GM21576 (cell line): ENCODE measurements around the gene FBXL20.
"Not testable (repeated sequence)": the region's sequence is repeated elsewhere in the genome, so short reads cannot be mapped to it uniquely, and the experiment has no call there.

Experiments used
- ATAC-seq: cut with Tn5 transposase; IDR thresholded peaks from one replicate; pipeline ENCODE4 v1.9.1; 2021; ENCODE audit warnings: mild to moderate bottlenecking, moderate library complexity; ENCODE audit not compliant: unreplicated experiment

The FBXL20 gene

DNA sequence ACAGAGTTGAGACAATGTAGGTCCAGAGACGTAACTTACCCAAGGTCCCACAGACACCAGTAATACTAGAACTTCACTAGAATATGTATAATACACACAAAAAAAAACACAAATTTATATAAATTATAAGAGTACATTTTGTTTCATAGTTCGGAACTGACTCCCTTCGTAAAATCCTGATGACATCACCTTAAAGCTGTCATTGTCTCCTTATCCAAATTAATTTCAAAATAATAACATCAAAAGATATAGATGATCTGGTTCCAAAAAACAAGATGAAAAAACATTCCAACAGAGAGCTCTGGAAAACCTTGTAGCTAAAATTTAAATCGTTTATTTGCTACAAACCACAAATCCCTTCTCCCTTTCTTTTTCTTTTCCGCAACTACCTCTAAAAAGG is 10.0 kb downstream of the FBXL20 start:
- no peak for ATAC-seq

DNA sequence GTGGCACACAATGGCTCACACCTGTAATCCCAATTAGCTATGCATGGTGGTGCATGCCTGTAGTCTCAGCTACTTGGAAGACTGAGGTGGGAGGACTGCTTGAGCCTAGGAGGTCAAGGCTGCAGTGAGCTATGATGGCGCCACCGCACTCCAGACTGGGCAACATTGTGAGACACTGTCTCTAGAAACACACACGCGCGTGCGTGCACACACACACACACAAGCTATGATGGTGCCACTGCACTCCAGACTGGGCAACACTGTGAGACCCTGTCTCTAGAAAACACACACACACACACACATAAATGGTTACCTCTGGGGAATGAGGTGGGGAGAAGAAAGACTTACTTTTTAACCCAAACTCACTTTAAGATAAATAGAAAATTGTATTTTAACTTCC is 16.4 kb downstream of the FBXL20 start:
- ATAC-seq, result no peak

DNA sequence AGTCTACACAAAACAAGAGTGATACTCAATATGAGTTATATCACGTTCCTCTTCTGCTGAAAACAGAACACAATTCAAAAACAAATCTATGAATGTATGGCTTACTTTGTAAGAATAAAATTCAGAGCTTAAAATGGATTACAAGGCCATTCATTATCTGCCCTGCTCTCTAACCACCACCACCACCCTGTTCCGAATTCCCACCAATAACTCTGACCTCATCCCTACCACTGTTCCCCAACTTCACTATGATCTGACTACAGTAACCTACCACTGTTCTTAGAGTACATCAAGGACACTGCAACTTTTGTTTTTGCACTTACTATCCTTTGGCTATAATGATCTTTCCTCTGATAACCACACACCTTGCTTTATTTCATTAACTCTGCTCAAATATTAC is 21.3 kb downstream of the FBXL20 start:
- ATAC-seq, result no peak

DNA sequence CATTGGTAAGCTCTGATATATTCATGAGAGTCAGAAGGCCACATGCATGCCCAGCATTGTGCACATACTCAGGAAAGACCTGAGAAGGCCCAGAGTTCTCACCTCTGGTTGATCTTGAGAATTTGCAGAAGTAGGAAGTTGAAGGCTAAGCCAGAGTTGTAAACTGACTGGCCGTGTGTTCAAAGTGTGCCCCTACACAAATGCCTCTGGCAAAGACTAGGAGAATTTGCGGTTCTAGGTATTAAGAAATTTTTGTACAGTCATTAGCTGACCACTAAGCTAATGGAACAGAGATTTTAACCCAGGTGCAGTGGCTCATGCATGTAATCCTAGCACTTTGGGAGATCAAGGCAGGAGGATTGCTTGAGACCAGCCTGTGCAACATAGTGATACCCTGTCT is 25.0 kb downstream of the FBXL20 start:
- no peak for ATAC-seq

DNA sequence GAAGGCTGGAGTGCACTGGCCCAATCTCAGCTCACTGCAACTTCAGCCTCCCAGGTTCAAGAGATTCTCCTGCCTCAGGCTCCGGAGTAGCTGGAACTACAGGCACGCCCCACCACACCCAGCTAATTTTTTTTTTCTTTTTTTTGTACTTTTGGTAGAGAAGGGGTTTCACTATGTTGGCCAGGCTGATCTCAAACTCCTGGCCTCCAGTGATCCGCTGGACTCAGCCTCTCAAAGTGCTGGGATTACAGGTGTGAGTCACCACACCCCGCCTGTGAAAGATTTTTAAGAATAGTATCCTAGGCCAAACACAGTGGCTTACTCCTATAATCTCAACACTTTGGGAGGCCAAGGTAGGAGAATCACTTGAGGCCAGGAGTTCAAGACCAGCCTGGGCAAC is 33.6 kb downstream of the FBXL20 start:
- not testable (repeated sequence) for ATAC-seq

DNA sequence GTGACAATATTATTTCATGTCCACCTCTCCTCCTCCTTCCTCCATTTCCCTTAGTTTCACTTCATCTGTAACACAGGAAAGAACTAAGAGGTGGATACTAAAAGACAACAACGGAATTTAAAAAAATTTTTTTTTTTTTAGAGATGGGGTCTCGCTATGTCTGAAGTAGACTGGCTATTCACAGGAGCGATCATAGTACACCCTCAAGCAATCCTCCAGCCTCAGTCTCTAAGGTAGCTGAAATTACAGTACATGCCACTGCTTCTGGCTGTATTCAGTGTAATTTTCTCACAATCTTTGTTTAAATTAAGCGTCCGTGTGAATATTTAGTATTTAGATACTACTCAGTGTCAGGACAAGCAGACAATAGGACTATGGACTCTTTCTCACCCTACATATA is 35.6 kb downstream of the FBXL20 start:
- ATAC-seq, result no peak

DNA sequence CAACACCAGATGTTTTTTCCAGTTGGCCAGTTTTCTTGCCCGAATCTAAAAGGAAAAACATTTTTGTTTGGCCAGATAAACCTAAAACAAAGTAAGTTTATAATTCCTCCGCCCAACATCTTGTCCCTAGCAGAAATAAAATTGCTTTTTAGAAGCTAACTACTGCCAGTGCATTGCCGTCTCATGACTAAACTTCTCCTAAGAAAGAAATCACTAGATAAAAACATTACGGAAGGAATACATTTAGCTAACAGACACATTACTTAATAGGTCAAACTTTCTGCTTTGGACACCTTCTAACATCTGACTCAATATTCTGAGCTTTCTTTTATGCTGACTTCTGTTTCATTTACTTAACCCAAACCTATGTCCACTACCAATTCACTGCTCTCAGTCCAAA is 36.2 kb downstream of the FBXL20 start:
- ATAC-seq, result no peak

DNA sequence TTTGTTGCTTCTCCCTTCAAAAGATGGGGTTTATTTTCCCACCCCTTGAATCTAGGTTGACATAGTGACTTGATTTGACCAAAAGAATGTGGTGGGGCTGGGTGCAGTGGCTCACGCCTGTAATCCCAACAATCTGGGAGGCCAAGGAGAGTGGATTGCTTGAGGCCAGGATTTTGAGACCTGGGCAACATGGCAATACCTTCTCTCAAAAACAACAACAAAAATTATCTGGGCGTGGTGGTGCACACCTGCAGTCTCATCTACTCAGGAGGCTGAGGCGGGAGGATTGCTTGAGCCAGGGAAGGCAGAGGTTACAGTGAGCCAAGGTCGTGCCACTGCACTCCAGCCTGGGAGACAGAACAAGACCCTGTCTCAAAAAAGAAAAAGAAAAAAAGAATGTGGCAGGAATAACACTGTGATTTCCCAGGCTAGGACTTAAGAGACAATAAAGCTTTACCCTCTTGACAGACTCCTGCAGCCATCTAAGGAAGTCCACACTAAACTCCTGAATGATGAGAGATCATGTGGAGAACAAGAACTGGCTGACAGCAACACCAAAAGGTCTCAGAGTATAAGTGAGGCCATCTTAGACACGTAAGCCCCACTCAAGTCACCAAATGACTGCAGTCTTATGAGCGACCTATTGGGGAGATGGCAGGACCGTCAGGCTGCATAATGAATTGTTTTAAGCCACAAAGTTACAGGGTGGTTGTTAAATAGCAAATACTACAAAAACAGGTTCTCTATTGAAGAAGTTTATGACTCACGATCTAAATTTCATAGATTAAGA is 37.0 kb downstream of the FBXL20 start:
- ATAC-seq, result no peak

DNA sequence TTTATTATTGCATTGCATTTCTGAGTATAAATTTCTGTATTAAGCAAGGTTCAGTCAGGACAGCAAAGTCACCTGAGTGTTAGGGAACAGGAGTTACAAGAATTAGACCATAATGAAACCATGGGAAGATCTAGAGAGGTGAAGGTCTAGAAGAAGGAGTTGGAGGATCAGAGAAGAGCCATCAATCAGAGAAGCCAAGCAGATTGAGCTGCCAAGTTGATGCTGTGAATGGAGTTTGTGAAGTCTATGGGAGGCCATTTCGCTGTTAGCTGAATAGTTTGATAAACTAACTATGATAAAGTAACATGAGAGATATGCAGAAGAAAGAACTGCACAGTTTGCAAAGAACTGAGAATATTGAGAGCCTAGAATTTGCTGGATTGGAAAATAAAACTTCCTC is 40.4 kb downstream of the FBXL20 start:
- ATAC-seq, result no peak

DNA sequence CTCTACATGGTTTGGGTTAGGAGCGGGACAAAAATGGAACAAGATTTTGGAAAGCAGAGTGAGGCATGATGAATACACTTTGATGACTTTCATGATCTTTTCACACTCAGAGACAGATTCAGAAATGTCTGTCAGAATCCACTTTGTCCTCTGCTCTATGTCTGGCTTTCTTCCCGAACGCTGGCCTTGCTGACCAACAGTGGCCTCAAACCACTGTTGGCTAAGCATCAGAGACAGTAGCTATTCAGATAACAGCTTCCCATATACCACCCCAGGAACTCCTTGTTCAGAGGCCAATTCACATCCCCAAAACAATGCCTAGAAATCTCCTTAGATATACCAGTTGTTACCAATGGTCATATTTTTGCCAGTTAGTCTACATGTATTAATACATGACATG is 40.9 kb downstream of the FBXL20 start:
- ATAC-seq, result no peak

DNA sequence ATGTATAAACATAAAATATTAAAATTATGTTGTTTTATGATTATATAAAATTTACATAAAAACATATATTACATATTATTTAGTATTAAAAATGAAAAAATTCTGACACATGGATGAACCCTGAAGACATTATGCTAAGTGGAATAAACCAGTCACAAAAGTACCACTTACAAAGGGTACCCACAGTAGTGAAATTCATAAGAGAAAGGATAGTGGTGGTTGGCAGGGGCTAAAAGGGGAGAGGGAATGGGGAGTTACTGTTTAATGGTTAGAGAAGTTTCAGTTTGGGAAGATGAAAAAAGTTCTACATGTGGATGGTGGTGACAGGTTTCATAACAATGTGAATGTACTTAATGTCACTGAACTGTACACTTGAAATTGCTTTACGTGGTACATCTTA is 41.4 kb downstream of the FBXL20 start:
- ATAC-seq, result no peak

DNA sequence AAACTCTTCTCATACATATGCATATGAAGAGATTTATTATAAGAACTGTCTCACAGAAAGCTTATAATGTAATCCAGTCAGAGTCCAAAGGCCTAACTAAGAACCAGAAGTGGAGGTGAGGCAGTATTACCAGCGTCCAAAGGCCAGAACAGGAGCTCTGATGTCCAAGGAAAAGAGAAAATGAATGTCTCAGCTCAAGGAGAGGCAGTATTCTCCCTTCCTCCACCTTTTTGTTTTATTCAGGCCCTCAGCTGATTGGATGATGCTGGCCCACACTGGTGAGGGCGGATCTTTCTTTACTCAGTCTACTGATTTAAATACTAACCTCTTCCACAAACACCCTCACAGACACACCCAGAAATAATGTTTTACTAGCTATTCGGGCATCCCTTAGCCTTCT is 43.4 kb downstream of the FBXL20 start:
- no peak for ATAC-seq

DNA sequence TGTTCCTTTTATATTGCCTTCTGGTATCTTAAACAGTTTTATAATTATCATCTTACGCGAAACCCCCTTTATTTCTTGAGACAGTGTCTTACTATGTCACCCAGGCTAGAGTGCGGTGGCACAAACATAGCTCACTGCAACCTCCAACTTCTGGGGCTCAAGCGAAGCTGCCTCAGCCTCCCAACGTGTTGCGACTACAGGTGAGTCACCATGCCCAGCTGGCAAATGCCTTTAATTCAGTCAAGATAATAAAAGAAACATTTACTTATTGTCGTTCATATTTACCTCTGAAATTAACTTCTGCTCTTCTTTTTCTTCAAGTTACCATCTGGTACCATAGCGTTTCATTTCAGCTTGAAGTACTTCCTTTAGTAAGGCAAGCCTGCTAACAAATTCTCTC is 43.9 kb downstream of the FBXL20 start:
- ATAC-seq, result no peak

DNA sequence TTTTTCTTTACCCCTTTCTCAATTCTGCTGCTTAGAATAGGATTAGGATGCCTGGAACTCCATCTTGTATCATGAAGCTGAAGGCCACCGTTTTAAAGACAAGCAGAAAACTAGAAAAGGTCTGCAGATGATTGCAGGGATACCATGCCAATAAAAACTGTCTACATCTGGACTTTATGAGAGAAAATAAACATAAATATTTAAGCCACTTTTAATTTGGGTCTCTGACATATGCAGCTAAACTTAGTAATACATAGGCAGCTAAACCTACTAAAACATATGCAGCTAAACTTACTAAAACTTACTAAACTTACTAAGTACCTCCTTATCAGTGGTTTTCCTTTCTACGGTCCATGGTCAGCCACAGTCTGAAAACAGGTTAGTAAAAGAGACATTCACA is 48.4 kb downstream of the FBXL20 start:
- no peak for ATAC-seq

DNA sequence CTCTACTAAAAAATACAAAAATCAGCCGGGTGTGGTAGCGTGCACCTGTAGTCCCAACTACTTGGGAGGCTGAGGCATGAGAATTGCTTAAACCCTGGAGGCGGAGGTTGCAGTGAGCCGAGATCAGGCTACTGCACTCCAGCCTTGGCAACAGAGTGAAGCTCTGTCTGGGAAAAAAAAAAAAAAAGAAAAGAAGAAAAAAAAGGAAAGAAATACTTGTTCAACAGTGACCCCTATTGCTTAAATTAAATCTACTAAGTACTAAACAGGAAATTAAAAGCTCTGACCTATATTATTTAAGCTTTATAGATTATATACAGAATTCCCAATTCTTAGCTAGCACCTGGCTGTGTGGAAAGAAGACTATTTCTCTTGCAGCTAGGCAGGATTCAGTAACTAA is 48.9 kb downstream of the FBXL20 start:
- no peak for ATAC-seq

DNA sequence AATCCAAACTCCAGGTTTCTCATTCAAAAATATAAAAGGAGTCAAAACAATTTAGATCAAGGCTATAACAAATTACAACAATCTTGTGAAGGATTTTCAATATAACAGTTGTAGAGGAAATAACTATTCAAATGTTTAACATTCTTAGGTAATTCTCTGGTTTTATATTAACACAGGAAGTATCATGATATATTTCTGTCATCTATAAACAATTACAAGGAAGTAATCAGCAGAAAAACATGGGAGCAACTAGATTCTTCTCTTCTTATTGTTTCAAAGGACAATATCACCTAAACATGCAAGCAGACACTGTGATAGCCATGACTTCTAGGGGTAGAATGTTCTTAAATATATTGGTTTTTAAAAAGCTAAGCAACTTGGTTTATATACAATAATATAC is 49.9 kb downstream of the FBXL20 start:
- no peak for ATAC-seq

DNA sequence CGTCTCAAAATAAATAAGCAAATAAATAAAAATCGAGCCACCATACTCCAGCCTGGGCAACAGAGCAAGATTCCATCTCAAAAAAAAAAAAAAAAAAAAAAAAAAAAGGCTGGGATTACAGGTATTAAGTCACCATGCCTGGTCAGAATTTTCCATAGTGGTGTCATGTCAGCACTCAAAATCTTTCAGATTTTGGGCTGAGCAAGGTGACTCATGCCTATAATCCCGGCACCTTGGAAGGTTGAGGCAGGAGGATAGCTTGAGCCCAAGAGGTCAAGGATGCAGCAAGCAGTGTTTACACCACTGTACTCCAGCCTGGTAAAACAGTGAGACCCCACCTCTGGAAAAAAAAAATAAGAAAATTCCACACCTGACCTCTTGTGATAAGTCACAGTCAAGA is 52.2 kb downstream of the FBXL20 start:
- ATAC-seq, result no peak

DNA sequence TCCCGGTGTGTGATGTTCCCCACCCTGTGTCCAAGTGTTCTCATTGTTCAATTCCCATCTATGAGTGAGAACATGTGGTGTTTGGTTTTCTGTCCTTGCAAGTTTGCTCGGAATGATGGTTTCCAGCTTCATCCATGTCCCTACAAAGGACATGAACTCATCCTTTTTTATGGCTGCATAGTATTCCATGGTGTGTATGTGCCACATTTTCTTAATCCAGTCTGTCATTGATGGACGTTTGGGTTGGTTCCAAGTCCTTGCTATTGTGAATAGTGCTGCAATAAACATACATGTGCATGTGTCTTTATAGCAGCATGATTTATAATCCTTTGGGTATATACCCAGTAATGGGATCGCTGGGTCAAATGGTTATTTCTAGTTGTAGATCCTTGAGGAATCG is 54.6 kb downstream of the FBXL20 start:
- ATAC-seq, result not testable (repeated sequence)

DNA sequence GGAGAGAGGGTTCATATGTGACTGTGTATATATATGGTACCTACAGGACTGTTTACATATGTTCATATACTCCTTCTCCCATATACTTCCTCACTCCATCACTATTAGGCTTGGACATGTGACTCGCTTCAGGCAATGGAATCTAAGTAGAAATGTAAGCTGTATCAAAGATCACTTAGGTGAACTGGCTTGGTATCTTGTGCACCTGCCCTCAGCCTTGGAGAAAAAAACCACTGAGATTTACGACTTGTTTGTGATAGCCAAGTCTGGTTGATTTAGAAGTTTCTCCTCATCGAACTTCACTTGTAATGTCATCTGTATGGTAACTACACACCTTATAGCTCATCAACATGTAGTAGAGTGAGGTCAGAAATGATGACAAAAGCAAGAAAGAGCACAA is 59.9 kb downstream of the FBXL20 start:
- ATAC-seq, result no peak

DNA sequence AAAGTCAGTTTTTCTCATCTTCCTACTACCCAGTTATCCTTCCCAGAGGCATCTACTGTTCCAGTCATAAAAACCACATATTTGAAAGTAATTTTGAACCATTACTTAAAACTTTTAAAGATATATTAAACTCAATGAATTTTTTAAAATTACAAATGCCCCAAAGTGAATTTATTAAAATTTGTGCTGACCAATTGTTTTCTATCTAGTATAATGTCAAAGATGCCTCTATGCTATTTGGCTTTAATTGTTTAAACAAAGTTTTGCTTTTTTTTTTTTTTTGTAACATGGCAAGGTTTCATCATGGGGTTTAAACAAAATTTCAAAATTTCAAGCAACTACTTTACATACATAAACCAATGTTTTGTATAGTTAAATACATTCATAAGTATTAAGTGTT is 60.7 kb downstream of the FBXL20 start:
- no peak for ATAC-seq

DNA sequence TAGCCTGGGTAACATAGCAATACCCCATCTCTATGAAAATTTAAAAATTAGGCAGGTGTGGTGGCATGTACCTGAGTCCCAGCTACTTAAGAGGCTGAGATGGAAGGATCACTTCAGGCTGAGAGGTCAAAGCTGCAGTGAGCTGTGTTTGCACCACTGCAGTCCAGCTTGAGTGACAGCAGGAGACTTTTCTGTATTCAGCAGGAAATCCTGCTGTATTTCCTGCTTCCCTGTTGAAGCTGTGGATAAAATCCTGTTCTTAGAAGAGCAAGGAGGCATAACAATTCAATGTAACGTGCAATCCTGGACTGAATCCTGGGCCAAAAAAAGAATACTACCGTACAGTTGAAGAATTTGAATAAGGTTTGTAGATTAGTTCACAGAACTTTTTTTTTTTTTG is 62.2 kb downstream of the FBXL20 start:
- no peak for ATAC-seq

DNA sequence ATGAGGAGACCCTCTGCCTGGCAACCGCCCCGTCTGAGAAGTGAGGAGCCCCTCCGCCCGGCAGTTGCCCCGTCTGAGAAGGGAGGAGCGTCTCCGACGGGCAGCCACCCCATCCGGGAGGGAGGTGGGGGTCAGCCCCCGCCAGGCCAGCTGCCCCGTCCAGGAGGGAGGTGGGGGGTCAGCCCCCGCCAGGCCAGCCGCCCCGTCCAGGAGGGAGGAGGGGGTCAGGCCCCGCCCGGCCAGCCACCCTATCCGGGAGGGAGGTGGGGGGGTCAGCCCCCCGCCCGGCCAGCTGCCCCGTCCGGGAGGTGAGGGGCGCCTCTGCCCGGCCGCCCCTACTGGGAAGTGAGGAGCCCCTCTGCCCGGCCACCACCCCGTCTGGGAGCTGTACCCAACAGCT is 63.8 kb downstream of the FBXL20 start:
- not testable (repeated sequence) for ATAC-seq

DNA sequence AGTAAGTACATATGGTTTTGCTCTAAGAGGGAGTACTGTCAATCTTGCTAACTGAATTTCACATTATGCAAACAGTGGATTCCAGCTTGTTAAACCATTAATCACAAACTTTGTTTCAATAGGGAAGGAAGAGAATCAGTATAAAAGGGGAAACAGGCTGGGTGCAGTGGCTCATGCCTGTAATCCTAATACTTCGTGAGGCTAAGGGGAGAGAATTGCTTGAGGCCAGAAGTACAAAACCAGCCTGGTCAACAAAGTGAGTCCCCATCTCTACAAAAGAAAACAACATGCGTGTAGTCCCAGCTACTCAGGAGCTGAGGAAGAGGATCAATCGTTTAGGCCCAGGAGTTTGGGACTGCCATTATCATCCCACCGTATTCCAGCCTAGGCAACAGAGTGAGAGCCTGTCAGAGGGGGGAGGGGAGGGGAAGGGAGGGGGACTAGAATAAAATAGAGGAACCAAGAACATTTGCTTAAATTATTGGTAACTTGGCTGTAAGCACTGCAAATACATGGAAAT is 65.7 kb downstream of the FBXL20 start:
- no peak for ATAC-seq
